ENCODE measurements around the gene RTBDN. TPM values are rescaled to one million over a fixed set of nuclear protein-coding genes. Genes with fewer than 3 reads are reported as not detected.

The RTBDN gene
- total RNA-seq, 1 experiment from 2014 or later: 2.4 TPM

- no peak for DNase-seq (ENCODE audit: low read depth, low spot score)
- Histone ChIP-seq H3K27ac (ENCODE audit: low read length) (peak overlapping the region; percentile 79), H3K27me3 (ENCODE audit: control insufficient read depth, insufficient read depth, low read length) (no peaks in the 10 kb centered on the region), H3K4me3 (ENCODE audit: low read depth in 2 of 2, low read length in 2 of 2) (no peak overlapping the region), H3K4me1 (ENCODE audit: control insufficient read depth, insufficient read depth, low read length) (peaks cover 56% of the 10 kb centered on the region), H3K9me3 (ENCODE audit: control insufficient read depth, insufficient read depth, low read depth, low read length) (no peaks in the 10 kb centered on the region), H3K36me3 (ENCODE audit: control insufficient read depth, insufficient read depth, low read length) (no peaks in the 10 kb centered on the region)
- intact Hi-C loops (cut with micrococcal nuclease; ENCODE audit: unreplicated experiment): no loop called here
- no TSS peak for BruUV-seq (replicated peaks)
- in situ Hi-C loops (cut with HindIII; ENCODE audit: low pct_unique_long_range_greater_than_20kb, low sequenced_read_pairs): no loop called here
- ATAC-seq: no peak
- no peak for TF ChIP-seq REST (IDR thresholded peaks at IDR 0.05; ENCODE audit: insufficient read depth in 1 of 2, low read depth in 2 of 2, low read length in 1 of 2)
- ChIA-PET CTCF (no interaction called here), POLR2A (interaction anchor here (0.6 kb wide), 1 partner anchor 8 kb away, joined by 4 read pairs; no protein-coding TSS in a partner anchor)
Measured at GRCh38 chr19:12783849-12784393, 50.5 kb downstream of the RTBDN start.

- Histone ChIP-seq H3K27ac (ENCODE audit: low read length) (peak overlapping the region; percentile 79), H3K4me3 (ENCODE audit: low read depth in 2 of 2, low read length in 2 of 2) (peak overlapping the region; percentile 45 to 47; a peak in 2 of 4 replicates), H3K9me3 (ENCODE audit: control insufficient read depth, insufficient read depth, low read depth, low read length) (no peaks in the 10 kb centered on the region), H3K36me3 (ENCODE audit: control insufficient read depth, insufficient read depth, low read length) (no peaks in the 10 kb centered on the region), H3K27me3 (ENCODE audit: control insufficient read depth, insufficient read depth, low read length) (no peaks in the 10 kb centered on the region), H3K4me1 (ENCODE audit: control insufficient read depth, insufficient read depth, low read length) (peaks cover 58% of the 10 kb centered on the region)
- ChIA-PET POLR2A (interaction anchor here (0.5 to 0.6 kb wide), 2 partner anchors 8 kb away, joined by 3 to 4 read pairs; partner anchors contain the start of gene JUNB), CTCF (no interaction called here)
- TF ChIP-seq CTCF (IDR thresholded peaks at IDR 0.05) (no peak), REST (IDR thresholded peaks at IDR 0.05; ENCODE audit: insufficient read depth in 1 of 2, low read depth in 2 of 2, low read length in 1 of 2) (no peak), POLR2AphosphoS5 (IDR thresholded peaks at IDR 0.05; ENCODE audit: low read depth, low read length) (no peak), TCF7L2 (IDR thresholded peaks at IDR 0.05; ENCODE audit: low read depth, low read length) (no peak), SIN3A (IDR thresholded peaks at IDR 0.05; ENCODE audit: borderline replicate concordance, insufficient read depth, low read depth, low read length) (no peak)
- intact Hi-C loops (cut with micrococcal nuclease; ENCODE audit: unreplicated experiment): no loop called here
- in situ Hi-C loops (cut with HindIII; ENCODE audit: low pct_unique_long_range_greater_than_20kb, low sequenced_read_pairs): no loop called here
- no peak for DNase-seq (ENCODE audit: low read depth, low spot score)
- no TSS peak for BruUV-seq (replicated peaks)
- ATAC-seq: no peak
Measured at GRCh38 chr19:12783291-12783848, 51.0 kb downstream of the RTBDN start.

Data from Panc1 (cell line).